ENCODE data around the gene TAOK3. TPM values are rescaled to one million over a fixed set of nuclear protein-coding genes. Genes with fewer than 3 reads are reported as not detected.

TAOK3 gene
- total RNA-seq, 2 donors from 2014 or later, result 52.2 to 52.5 TPM

- Histone ChIP-seq H3K27ac (no peak overlapping the region), H3K4me3 (no peak overlapping the region), H3K4me1 (replicated peaks) (no peaks in the 10 kb centered on the region), H3K9me3 (no peaks in the 10 kb centered on the region), H3K36me3 (no peaks in the 10 kb centered on the region), H3K27me3 (replicated peaks; ENCODE audit: insufficient read depth) (no peaks in the 10 kb centered on the region)
- no peak for TF ChIP-seq POLR2A (IDR thresholded peaks at IDR 0.05)
- intact Hi-C loops (cut with DNase I), result no loop called here
- WGBS, result 98% methylated on average over 5 of the region's 5 CpGs
- DNase-seq (ENCODE audit: low spot score), result no peak
Observed at GRCh38 chr12:118127867-118128266, 244.8 kb downstream of the TAOK3 start.

- Histone ChIP-seq H3K4me3 (no peak overlapping the region), H3K4me1 (replicated peaks) (no peaks in the 10 kb centered on the region), H3K9me3 (no peaks in the 10 kb centered on the region), H3K27me3 (replicated peaks; ENCODE audit: insufficient read depth) (no peaks in the 10 kb centered on the region), H3K36me3 (no peaks in the 10 kb centered on the region), H3K27ac (no peak overlapping the region)
- DNase-seq (ENCODE audit: low spot score), result no peak
- TF ChIP-seq POLR2A (IDR thresholded peaks at IDR 0.05), result no peak
- no peak for TF ChIP-seq CTCF (IDR thresholded peaks at IDR 0.05)
- TF ChIP-seq POLR2AphosphoS5 (IDR thresholded peaks at IDR 0.05), result no peak
- WGBS, result 58% methylated on average over 13 of the region's 13 CpGs
- intact Hi-C loops (cut with DNase I), result no loop called here
Observed at GRCh38 chr12:118126119-118126757, 246.5 kb downstream of the TAOK3 start.

GRCh38 chr12:118125743-118126118, 247.0 kb downstream of the TAOK3 start:
- H3K4me1 ChIP-seq (replicated peaks), result no peaks in the 10 kb centered on the region
- H3K27ac ChIP-seq, result no peak overlapping the region
- no peak for TF ChIP-seq POLR2AphosphoS5 (IDR thresholded peaks at IDR 0.05)
- TF ChIP-seq POLR2A (IDR thresholded peaks at IDR 0.05), result no peak
- no peak for TF ChIP-seq CTCF (IDR thresholded peaks at IDR 0.05)
- no peaks in the 10 kb centered on the region for H3K36me3 ChIP-seq
- no peaks in the 10 kb centered on the region for H3K9me3 ChIP-seq
- intact Hi-C loops (cut with DNase I), result no loop called here
- 94% methylated on average over 4 of the region's 4 CpGs for WGBS
- DNase-seq (ENCODE audit: low spot score), result no peak
- H3K27me3 ChIP-seq (replicated peaks; ENCODE audit: insufficient read depth), result no peaks in the 10 kb centered on the region
- H3K4me3 ChIP-seq, result no peak overlapping the region

GRCh38 chr12:118124333-118124874, 248.3 kb downstream of the TAOK3 start:
- TF ChIP-seq POLR2A (IDR thresholded peaks at IDR 0.05) (no peak), CTCF (IDR thresholded peaks at IDR 0.05) (no peak), POLR2AphosphoS5 (IDR thresholded peaks at IDR 0.05) (no peak)
- DNase-seq (ENCODE audit: low spot score), result no peak
- intact Hi-C loops (cut with DNase I), result no loop called here
- no peaks in the 10 kb centered on the region for H3K4me1 ChIP-seq (replicated peaks)
- no peaks in the 10 kb centered on the region for H3K27me3 ChIP-seq (replicated peaks; ENCODE audit: insufficient read depth)
- WGBS, result 95% methylated on average over 5 of the region's 5 CpGs
- no peaks in the 10 kb centered on the region for H3K9me3 ChIP-seq
- H3K27ac ChIP-seq, result no peak overlapping the region
- H3K36me3 ChIP-seq, result no peaks in the 10 kb centered on the region
- H3K4me3 ChIP-seq, result no peak overlapping the region

DNA sequence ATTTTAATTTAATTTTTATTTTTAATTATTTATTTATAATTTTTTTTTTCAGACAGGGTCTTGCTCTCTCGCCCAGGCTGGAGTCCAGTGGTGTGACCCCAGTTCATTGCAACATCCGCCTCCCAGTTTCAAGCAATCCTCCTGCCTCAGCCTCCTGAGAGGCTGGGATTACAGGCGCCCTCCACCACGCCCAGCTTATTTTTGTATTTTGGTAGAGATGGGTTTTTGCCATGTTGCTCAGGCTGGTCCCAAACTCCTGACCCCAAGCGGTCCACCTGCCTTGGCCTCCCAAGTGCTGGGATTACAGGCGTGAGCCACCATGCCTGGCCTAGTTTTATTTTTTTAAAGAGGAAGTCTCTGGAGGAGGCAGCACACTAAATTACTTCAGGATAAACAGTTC, 250.4 kb downstream of the TAOK3 start:
- 97% methylated on average over 6 of the region's 6 CpGs for WGBS
- intact Hi-C loops (cut with DNase I), result no loop called here

More for the DNA sequence above, 250.4 kb downstream of the TAOK3 start:
- H3K4me3 ChIP-seq, result no peak overlapping the region
- no peak overlapping the region for H3K27ac ChIP-seq
- DNase-seq (ENCODE audit: low spot score), result no peak
- H3K9me3 ChIP-seq, result no peaks in the 10 kb centered on the region
- no peaks in the 10 kb centered on the region for H3K27me3 ChIP-seq (replicated peaks; ENCODE audit: insufficient read depth)
- TF ChIP-seq POLR2AphosphoS5 (IDR thresholded peaks at IDR 0.05) (no peak), POLR2A (IDR thresholded peaks at IDR 0.05) (no peak), CTCF (IDR thresholded peaks at IDR 0.05) (no peak)
- H3K36me3 ChIP-seq, result no peaks in the 10 kb centered on the region
- H3K4me1 ChIP-seq (replicated peaks), result no peaks in the 10 kb centered on the region

Data from prostate gland (tissue), 2 donors.